ENCODE measurements around the gene PSMD11. TPM values are rescaled to one million over a fixed set of nuclear protein-coding genes. Genes with fewer than 3 reads are reported as not detected.

PSMD11 gene
- polyA plus RNA-seq (2012; ENCODE audit: insufficient read length, low read depth): 69.4 TPM

- TF ChIP-seq REST (IDR thresholded peaks at IDR 0.05; ENCODE audit: insufficient read depth in 1 of 2, low read depth in 2 of 2, low read length in 2 of 2): no peak
- peak; percentile 70 for TF ChIP-seq FOXP2 (optimal IDR thresholded peaks at IDR 0.05; ENCODE audit: borderline replicate concordance, extremely low read depth, extremely low read length, insufficient read depth)
- peak; percentile 46; the same call in 1 of the 2 replicates for TF ChIP-seq SIN3A (IDR thresholded peaks at IDR 0.05; ENCODE audit: borderline replicate concordance, insufficient read depth, low read length)
- TF ChIP-seq POLR2AphosphoS5 (IDR thresholded peaks at IDR 0.05; ENCODE audit: low read depth, low read length): peak; percentile 83
- TF ChIP-seq TAF1 (IDR thresholded peaks at IDR 0.05; ENCODE audit: borderline replicate concordance, insufficient read depth, low read length): peak; percentile 91
These were observed at the start of gene PSMD11 for GRCh38 chr17:32444301-32445073. Gene PSMD11, plus strand, starts transcription at chr17:32444510. Its CDS starts 14 bp downstream, at chr17:32444524.

GRCh38 chr17:32396343-32396742, 48.0 kb upstream of the PSMD11 start:
- TF ChIP-seq POLR2AphosphoS5 (IDR thresholded peaks at IDR 0.05; ENCODE audit: low read depth, low read length): no peak

GRCh38 chr17:32398946-32399345, 45.4 kb upstream of the PSMD11 start:
- no peak for TF ChIP-seq REST (IDR thresholded peaks at IDR 0.05; ENCODE audit: insufficient read depth in 1 of 2, low read depth in 2 of 2, low read length in 2 of 2)

GRCh38 chr17:32426894-32427293, 17.4 kb upstream of the PSMD11 start:
- TF ChIP-seq REST (IDR thresholded peaks at IDR 0.05; ENCODE audit: insufficient read depth in 1 of 2, low read depth in 2 of 2, low read length in 2 of 2) (no peak), FOXP2 (optimal IDR thresholded peaks at IDR 0.05; ENCODE audit: borderline replicate concordance, extremely low read depth, extremely low read length, insufficient read depth) (no peak)

GRCh38 chr17:32429598-32429997, 14.7 kb upstream of the PSMD11 start:
- no peak for TF ChIP-seq FOXP2 (optimal IDR thresholded peaks at IDR 0.05; ENCODE audit: borderline replicate concordance, extremely low read depth, extremely low read length, insufficient read depth)
- no peak for TF ChIP-seq REST (IDR thresholded peaks at IDR 0.05; ENCODE audit: insufficient read depth in 1 of 2, low read depth in 2 of 2, low read length in 2 of 2)
- no peak for TF ChIP-seq POLR2AphosphoS5 (IDR thresholded peaks at IDR 0.05; ENCODE audit: low read depth, low read length)
- no peak for TF ChIP-seq SIN3A (IDR thresholded peaks at IDR 0.05; ENCODE audit: borderline replicate concordance, insufficient read depth, low read length)
- TF ChIP-seq TAF1 (IDR thresholded peaks at IDR 0.05; ENCODE audit: borderline replicate concordance, insufficient read depth, low read length): no peak

All from PFSK-1 (cell line).